Hematopoietic multipotent progenitor cell treated with erythropoietin and hydrocortisone succinate and interleukin-3 and kit ligand, for 15 days (in vitro differentiated cells): ENCODE measurements around the gene CKAP2L.
A peak's percentile ranks its signal among the peaks of the same experiment; 100 is the strongest.
"Not testable (repeated sequence)": the region's sequence is repeated elsewhere in the genome, so short reads cannot be mapped to it uniquely, and the experiment has no call there.

Experiments used
- DNase-seq: peaks from one replicate; pipeline ENCODE4 v3.0.0-alpha.2; 2015; ENCODE audit warnings: low spot score

Gene CKAP2L

GRCh38 chr2:112725545-112726457 lies 38.6 kb downstream of the CKAP2L start:
- no peak for DNase-seq

- peak; percentile 21 for DNase-seq
Observed at GRCh38 chr2:112724591-112725525, 39.6 kb downstream of the CKAP2L start.

GRCh38 chr2:112723995-112724394 lies 40.4 kb downstream of the CKAP2L start:
- DNase-seq = no peak

DNA sequence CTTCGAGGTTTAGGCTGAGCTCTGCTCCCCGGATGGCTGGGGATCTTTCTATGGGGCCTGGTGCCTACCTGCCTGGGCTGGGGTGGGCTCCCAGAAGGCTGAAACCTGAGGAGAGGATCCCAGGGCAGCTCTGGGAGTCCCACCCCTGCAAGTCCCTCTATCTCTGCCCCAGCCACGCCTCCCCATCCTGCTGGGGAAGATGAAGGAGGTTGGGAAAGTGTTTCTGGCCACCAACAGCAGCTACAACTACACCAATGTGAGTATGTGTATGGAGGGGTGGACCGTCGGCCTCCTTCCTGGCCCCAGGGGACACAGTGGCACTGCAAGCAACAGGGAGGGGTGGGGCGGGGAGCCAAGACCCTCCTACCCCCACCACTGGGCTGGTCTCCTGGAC lies 40.9 kb downstream of the CKAP2L start:
- DNase-seq = no peak

DNA sequence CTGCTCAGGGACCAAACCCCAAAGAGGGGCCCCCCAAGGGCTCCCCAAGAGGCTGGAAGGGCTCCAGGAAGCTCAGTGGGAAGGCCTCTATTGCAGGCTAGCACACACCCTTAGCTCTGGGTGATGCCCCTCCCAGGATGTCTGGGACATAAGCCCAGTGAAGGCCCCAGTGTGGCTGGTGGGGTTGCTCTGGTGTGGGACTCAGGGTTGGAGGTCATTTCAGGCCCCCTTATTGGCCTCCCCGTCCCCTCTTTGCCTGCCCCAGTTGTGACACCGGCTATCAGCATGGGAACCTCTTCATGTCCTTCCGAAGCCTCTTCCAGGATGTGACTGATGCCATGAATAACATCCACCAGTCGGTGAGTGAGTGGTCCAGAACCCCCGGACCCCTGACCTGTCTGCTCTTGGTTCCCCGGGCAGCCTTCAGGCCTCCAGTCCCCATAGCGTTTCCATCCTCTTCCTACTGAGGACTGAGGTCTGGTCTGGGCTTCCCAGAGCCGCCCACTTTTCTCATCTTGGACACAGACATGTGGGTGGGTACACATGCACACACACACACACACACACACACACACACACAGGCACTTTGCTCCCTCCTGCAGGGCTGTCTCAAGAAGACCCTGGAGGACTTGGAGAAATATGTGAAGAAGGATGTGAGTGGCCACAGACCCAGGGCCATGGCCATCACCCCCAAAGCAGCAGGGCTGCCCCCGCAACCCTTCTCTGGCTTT lies 41.4 kb downstream of the CKAP2L start:
- DNase-seq = no peak

GRCh38 chr2:112721819-112722522 lies 42.4 kb downstream of the CKAP2L start:
- DNase-seq = no peak

- DNase-seq = no peak
Observed at GRCh38 chr2:112720785-112721184, 43.6 kb downstream of the CKAP2L start, which contains the start of gene NT5DC4. Gene NT5DC4, plus strand, starts transcription at chr2:112721020. Its CDS starts 60 bp downstream, at chr2:112721080.

DNA sequence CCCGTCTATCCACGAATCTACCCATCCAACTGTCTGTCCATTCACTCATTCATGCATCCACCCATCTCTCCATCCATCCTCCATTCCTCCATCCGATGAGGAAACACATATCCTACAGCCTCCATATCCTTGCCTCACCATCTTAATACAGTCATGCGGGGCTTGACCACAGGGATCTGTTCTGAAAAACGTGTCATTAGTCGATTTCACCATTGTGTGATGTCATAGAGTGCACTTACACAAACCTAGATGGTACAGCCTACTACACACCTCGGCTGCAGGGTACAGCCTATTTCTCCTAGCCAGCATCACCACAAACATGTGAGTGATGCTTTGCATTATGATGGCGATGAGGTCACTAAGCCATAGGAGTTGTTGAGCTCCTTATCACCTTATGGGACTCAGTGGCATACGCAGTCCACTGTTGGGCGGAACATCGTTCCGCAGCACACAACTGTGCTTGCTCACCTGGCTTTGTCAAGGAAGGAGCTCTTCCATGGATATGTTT lies 45.5 kb downstream of the CKAP2L start:
- DNase-seq = no peak

- not testable (repeated sequence) for DNase-seq
Observed at GRCh38 chr2:112716826-112717352, 47.5 kb downstream of the CKAP2L start.

GRCh38 chr2:112716094-112716493 lies 48.3 kb downstream of the CKAP2L start:
- not testable (repeated sequence) for DNase-seq

GRCh38 chr2:112714836-112715631 lies 49.4 kb downstream of the CKAP2L start:
- no peak for DNase-seq

DNA sequence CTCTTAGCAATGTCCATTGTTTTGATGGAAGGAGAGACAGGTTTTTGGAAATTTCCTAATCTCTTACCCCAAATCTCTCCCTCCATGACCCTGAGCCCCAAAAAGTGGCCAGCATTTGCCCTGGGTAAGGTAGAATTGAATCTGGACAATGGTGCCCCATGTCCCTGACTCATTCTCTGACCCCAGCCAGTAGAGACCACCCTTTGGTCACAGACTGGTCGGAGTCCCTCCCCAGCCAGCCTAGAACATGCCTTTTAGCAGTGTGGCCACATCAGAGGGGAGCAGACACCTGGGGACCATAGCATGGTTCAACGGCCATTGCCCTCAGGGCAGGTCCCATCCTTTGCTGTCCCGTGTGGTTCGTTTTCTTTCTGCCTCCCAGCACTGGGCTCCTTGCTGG lies 50.1 kb downstream of the CKAP2L start:
- no peak for DNase-seq

DNA sequence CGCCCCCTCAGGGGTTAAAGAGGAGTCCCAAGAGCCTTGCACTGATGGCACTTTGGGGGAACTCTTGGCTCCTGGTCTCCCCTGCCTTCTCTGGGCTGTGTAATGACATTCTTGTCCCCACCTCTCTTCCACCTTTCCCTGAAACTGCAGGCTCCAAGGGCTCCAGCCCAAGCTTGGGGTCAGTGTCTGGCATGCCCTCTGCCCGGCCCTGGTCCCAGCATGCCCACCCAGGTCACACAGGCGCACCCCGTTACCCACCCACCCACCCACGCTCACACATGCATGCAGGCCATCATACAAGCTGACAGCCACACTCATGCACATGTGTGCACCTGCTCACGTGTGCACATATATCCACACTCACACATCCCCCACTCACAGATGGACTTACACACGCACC lies 50.5 kb downstream of the CKAP2L start:
- DNase-seq = no peak

DNA sequence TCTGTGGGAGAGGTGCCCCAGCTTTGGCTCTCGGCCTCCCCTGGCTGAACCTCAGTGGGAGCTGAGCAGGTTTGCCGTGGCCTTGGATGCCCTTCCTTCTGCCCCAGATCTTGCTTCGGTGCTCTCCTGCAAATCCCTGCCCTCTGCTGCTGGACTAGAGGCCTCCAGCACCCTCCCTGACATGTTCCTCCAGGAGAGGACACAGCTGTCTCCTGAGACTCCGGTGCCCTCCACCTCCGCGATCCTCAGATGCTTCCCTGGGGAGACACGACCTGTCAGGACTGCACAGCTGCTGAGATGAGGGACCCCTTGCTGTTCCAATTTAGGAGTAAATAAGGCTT lies 50.9 kb downstream of the CKAP2L start:
- DNase-seq = no peak

DNA sequence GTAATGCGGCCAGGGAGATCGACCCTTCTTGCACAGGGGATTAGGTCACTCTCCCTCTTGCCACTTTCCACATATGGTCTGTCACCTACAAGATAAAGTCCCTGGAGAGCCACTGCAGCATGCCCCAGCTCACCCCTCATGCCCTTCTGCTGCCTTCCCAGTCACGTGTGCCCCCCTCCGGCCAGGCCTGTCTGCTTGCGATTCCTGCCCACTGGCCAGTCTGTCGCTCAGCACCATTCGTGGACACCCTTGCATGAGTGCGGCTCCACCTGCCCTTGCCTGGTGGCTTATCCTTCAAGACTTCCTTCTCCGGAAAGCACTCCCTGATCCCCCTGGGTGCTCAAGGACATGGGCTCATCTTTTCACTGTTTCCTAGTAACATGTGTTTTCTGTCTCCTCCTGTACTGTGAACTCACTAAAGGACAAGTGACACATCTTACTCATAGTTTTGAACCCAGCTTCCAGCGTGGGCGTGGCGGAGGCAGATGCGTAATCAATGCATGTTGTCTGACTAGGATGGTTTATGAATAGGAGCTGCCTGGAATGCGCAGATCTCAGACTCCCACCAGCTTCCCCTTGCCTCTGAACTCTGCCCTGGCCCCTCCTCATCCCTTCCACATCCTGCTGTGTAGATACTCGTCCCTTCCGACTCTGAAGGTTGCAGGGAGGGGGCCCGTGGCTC lies 51.4 kb downstream of the CKAP2L start:
- DNase-seq = no peak

- no peak for DNase-seq
Observed at GRCh38 chr2:112712465-112712864, 51.9 kb downstream of the CKAP2L start.

DNA sequence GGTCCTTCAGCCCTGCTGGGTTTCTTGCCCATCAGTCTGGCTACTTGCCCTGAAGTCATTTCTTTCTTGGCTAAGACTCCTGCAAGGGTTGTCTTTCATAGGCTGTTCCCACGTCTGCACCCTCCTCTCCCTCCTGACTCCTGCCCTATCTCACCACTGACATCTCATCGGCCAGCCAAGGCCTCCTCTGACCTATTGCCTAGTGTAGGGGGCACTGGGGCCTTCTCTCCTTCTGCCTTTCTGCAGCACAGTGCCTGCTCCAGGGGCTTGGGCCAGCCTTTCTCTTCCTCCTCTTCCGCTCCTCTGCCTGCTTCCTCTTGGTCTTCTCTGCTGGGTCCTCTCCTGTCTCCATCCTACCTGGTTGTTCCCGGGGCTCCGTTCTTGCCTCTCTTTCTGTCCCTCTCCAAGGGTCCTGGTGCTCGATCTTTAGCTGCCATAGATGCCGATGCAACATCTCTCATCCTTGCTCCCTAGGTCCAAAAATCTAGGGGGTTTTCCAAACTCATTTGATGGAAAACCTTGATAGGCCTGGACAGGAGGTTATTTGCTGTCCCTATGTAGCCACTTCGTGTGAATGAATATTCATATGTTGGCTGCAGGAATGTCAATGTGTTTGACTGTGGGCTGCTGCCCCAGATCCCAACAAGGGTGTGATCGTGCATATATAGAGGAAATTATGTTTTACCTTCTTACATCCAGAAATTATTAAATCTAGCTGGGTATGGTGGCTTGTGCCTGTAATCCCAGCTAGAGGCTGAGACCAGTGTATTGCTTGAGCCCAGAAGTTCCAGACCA lies 53.3 kb downstream of the CKAP2L start:
- no peak for DNase-seq

GRCh38 chr2:112709703-112710102 lies 54.7 kb downstream of the CKAP2L start:
- DNase-seq = no peak

DNA sequence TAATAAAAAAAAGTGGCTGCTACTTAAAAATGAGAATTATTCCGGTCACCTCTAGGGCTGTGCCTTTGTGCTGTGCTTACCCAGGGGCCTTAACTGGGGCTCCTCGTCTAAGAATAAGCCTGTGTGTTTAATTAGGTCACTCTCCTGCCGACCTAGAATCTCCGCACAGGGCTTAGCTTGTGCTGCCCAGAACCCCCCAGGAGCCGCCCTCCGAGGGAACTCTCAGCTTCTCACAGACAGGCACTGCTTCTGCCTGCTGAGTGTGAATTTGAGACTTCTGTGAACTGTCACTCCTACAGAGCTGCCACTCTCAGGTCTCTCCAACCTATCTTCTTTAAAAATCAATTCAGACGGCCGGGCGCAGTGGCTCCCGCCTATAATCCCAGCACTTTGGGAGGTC lies 55.4 kb downstream of the CKAP2L start:
- no peak for DNase-seq
